Kidney (tissue), 14 donors: ENCODE data around the gene ZSCAN5A. TPM values are rescaled to one million over a fixed set of nuclear protein-coding genes. Genes with fewer than 3 reads are reported as not detected.

Experiments
- DNase-seq, 5 donors: peaks; one replicate each; pipeline ENCODE4 v3.0.0-alpha.2; 2013 to 2020
- FAIRE-seq: peaks from 2 replicates; lab custom pipeline; 2012; peaks lifted over from hg19 to GRCh38; lab: Jason Lieb, UNC
- H3K27ac ChIP-seq, 2 donors: one replicate each; pipeline ENCODE4 v1.7.0; 2013; ENCODE audit warnings: low read depth in 2 of 2, low read length in 2 of 2, inconsistent platforms in 1 of 2
- H3K27me3 ChIP-seq: one replicate; pipeline ENCODE4 v1.7.1; 2013; ENCODE audit warnings: low read length, inconsistent platforms; ENCODE audit not compliant: control insufficient read depth, insufficient read depth
- H3K36me3 ChIP-seq, 3 donors: one replicate each; pipeline versions ENCODE4 v1.7.0 to v1.7.1; 2013; ENCODE audit warnings: low read length in 3 of 3, control low read depth in 1 of 3, inconsistent platforms in 1 of 3; ENCODE audit not compliant: insufficient read depth in 3 of 3, control insufficient read depth in 2 of 3
- H3K4me1 ChIP-seq, 3 donors: one replicate each; pipeline versions ENCODE4 v1.7.0 to v1.7.1; 2013; ENCODE audit warnings: low read length in 3 of 3, inconsistent platforms in 1 of 3, low read depth in 1 of 3; ENCODE audit not compliant: control insufficient read depth in 2 of 3, insufficient read depth in 2 of 3
- H3K4me3 ChIP-seq, 3 donors: one replicate each; pipeline versions ENCODE4 v1.7.0 to v1.8.1; 2013; ENCODE audit warnings: low read length in 3 of 3, control low read depth in 1 of 3, inconsistent platforms in 1 of 3
- H3K9ac ChIP-seq, 3 donors: one replicate each; pipeline versions ENCODE4 v1.7.0 to v1.7.1; 2013; ENCODE audit warnings: low read length in 3 of 3, control low read depth in 1 of 3, inconsistent platforms in 1 of 3
- H3K9me3 ChIP-seq, 3 donors: one replicate each; pipeline versions ENCODE4 v1.7.0 to v1.7.1; 2013; ENCODE audit warnings: low read length in 3 of 3, control low read depth in 1 of 3, inconsistent platforms in 1 of 3; ENCODE audit not compliant: control insufficient read depth in 2 of 3, insufficient read depth in 1 of 3
- intact Hi-C: fragments of 100-400 bp; cut with DNase I; formaldehyde crosslinking; loops from one replicate; pipeline ENCODE4 v1.11.1; 2022
- polyA plus RNA-seq: library from polyadenylated mRNA; stranded (reverse); fragments of 350-450 nt; fragmentation: Illumina TruSeq; extraction: RNeasy Lipid Tissue Mini Kit (QIAGEN cat#74804); gene quantifications from one replicate; pipeline ENCODE4 v1.2.3, GENCODE V29; 2014; ENCODE audit warnings: low read depth, low replicate concordance; ENCODE audit not compliant: insufficient read depth
- total RNA-seq: library from RNA; stranded (reverse); fragmentation: NEBNext Ultra II Directional; extraction: Animal tissue kit (Norgen Biotek cat#: 25700); gene quantifications from one replicate; pipeline ENCODE4 v1.2.1, GENCODE V29; 2021
- TF ChIP-seq, protein P1 (sequence below): IDR thresholded peaks from 3 replicates; pipeline ENCODE4 v1.5.1; 2012; ENCODE audit warnings: mild to moderate bottlenecking, moderate library complexity, borderline replicate concordance; ENCODE audit not compliant: insufficient read depth; ENCODE audit errors: extremely low read depth
- donor health status: control.
- donor health status: control.
- donor health status: control.
- donor health status: control.
- donor health status: control.
- donor health status: DM: yes; HTN: yes; CAD: no.
- donor health status: Normal renal cell carcinoma (clear cell type).

Gene ZSCAN5A
- total and polyA plus RNA-seq, 2 donors from 2014 or later, result 11.9 to 18.1 TPM

DNA sequence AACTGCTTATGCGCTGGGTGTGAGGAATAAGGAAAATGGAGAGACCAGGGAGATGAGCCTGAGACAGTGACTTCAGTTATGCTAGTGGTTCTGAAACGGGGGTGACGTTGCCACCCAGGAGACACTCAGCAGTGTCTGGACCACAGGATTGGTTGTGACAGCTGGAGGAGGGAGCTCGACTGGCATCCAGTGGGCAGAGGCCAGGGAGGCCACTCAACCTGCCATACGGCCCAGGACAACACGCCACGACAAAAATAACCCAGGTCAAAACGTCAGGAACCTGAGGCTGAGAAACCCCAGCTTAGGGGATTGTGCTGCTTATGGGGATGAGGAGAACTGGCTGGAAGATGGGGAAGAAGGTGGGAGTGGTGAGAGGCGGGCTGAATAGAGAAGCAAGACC is 10.4 kb downstream of the ZSCAN5A start:
- H3K36me3 ChIP-seq, result peaks cover 2 to 10% (median 3%) of the 10 kb centered on the region in 3 donors
- intact Hi-C loops, result no loop called here

DNA sequence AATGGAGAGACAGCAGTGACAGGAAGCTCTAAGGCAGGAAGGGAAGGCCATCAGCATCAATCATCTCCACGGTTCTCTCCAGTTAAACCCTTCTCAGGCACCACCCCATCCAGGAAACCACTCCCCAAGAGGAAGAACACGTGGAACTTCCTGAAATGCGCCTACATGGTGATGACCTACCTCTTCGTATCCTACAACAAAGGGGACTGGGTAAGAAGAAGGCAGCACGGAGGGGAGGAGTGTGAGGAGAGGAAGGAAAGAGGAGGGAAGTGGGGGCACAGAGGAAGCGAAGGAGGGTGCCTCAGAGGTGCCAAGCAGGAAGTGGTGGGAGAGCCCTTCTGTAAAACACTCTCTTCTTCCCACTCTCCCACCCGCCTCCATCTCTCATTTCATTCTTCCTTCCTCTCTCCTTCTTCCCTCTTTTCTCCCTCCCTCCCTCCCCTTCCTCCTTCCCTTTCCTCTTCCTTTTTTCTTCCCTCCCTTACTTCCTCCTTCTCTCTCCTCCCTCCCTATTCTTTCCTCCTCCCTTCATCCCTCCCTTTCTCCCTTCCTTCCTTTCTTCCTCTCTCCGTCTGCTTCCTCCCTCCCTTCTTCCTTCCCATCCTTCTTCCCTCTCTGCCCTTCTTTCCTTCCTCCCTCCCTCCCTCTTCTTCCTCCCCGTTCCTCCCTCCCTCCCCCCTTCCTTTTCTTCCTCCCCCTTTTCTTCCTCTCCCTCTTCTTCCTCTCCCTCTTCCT is 12.6 kb downstream of the ZSCAN5A start:
- DNase-seq (peak in 1 of 5 donors; percentile 40), FAIRE-seq (no peak)
- Histone ChIP-seq H3K27ac (peak overlapping the region; percentile 22 to 74), H3K27me3 (no peaks in the 10 kb centered on the region), H3K9me3 (no peaks in the 10 kb centered on the region), H3K36me3 (peaks cover 2 to 8% (median 3%) of the 10 kb centered on the region in 3 donors), H3K4me3 (no peak overlapping the region), H3K9ac (no peak overlapping the region), H3K4me1 (no peaks in the 10 kb centered on the region)
- TF ChIP-seq, protein P1, sequence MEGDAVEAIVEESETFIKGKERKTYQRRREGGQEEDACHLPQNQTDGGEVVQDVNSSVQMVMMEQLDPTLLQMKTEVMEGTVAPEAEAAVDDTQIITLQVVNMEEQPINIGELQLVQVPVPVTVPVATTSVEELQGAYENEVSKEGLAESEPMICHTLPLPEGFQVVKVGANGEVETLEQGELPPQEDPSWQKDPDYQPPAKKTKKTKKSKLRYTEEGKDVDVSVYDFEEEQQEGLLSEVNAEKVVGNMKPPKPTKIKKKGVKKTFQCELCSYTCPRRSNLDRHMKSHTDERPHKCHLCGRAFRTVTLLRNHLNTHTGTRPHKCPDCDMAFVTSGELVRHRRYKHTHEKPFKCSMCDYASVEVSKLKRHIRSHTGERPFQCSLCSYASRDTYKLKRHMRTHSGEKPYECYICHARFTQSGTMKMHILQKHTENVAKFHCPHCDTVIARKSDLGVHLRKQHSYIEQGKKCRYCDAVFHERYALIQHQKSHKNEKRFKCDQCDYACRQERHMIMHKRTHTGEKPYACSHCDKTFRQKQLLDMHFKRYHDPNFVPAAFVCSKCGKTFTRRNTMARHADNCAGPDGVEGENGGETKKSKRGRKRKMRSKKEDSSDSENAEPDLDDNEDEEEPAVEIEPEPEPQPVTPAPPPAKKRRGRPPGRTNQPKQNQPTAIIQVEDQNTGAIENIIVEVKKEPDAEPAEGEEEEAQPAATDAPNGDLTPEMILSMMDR, result no peak
- intact Hi-C loops, result no loop called here

More for the DNA sequence above, 10.4 kb downstream of the ZSCAN5A start:
- Histone ChIP-seq H3K4me3 (no peak overlapping the region), H3K27me3 (no peaks in the 10 kb centered on the region), H3K4me1 (no peaks in the 10 kb centered on the region), H3K9ac (no peak overlapping the region), H3K27ac (no peak overlapping the region), H3K9me3 (no peaks in the 10 kb centered on the region)
- FAIRE-seq (no peak), DNase-seq (no peak)
- TF ChIP-seq, protein P1, result no peak

DNA sequence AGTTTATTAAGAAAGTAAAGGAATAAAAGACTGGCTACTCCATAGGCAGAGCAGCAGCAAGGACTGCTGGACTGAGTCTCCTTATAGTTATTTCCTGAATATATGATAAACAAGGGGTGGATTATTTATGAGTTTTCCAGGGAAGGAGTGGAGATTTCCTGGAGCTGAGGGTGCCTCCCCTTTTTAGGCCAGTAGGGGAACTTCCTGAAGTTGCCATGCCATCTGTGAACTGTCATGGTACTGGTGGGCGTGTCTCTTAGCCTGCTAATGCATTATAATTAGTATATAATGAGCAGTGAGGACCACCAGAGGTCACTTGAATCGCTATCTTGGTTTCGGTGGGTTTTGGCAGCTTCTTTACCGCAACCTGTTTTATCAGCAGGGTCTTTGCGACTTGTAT is 13.5 kb downstream of the ZSCAN5A start:
- H3K9me3 ChIP-seq, result no peaks in the 10 kb centered on the region
- H3K27me3 ChIP-seq, result no peaks in the 10 kb centered on the region
- H3K4me1 ChIP-seq, result no peaks in the 10 kb centered on the region
- TF ChIP-seq, protein P1, result no peak
- intact Hi-C loops, result no loop called here
- H3K36me3 ChIP-seq, result peaks cover 2 to 9% (median 3%) of the 10 kb centered on the region in 3 donors
- FAIRE-seq, result no peak
- H3K9ac ChIP-seq, result no peak overlapping the region
- peak overlapping the region in 1 of 2 donors; percentile 64 for H3K27ac ChIP-seq
- H3K4me3 ChIP-seq, result no peak overlapping the region
- DNase-seq, result peak in 2 of 5 donors; percentile 26 to 75
